Muscle of leg (tissue), 16 donors: ENCODE results near the gene SPZ1. TPM values are rescaled to one million over a fixed set of nuclear protein-coding genes. Genes with fewer than 3 reads are reported as not detected.
"Not testable (repeated sequence)": the region's sequence is repeated elsewhere in the genome, so short reads cannot be mapped to it uniquely, and the experiment has no call there.

Source experiments
- DNase-seq: peaks from one replicate; pipeline ENCODE4 v3.0.0; 2013
- H3K27ac ChIP-seq: one replicate; pipeline ENCODE4 v1.5.1; 2013; ENCODE audit warnings: mild to moderate bottlenecking, low read length, control low read depth
- H3K27me3 ChIP-seq: one replicate; pipeline ENCODE4 v1.6.1; 2013; ENCODE audit warnings: low read length; ENCODE audit not compliant: control insufficient read depth, insufficient read depth
- H3K36me3 ChIP-seq: one replicate; pipeline ENCODE4 v1.6.1; 2013; ENCODE audit warnings: low read length; ENCODE audit not compliant: control insufficient read depth, insufficient read depth
- H3K4me1 ChIP-seq: one replicate; pipeline ENCODE4 v1.6.1; 2013; ENCODE audit warnings: low read length; ENCODE audit not compliant: control insufficient read depth, insufficient read depth
- H3K4me3 ChIP-seq: one replicate; pipeline ENCODE4 v1.5.1; 2013; ENCODE audit warnings: low read length, control low read depth
- H3K9me3 ChIP-seq: replicated peaks from 2 replicates; pipeline ENCODE4 v1.6.1; 2013; ENCODE audit warnings: low read depth, low read length; ENCODE audit not compliant: control insufficient read depth
- WGBS: methylation state at CpG from one replicate; pipeline ENCODE4 v1.1.5; 2013; ENCODE audit warnings: missing lambda C conversion rate; ENCODE audit not compliant: insufficient coverage; 5-methylcytosine and 5-hydroxymethylcytosine counted together
- long read RNA-seq, 11 donors: transcript quantifications; one replicate each; lab custom pipeline, GENCODE V29; 2026
- polyA plus RNA-seq, 8 donors: library from polyadenylated mRNA; unstranded; fragments of 120-200 nt; gene quantifications; one replicate each; pipeline versions ENCODE4 v1.2.1 to v1.2.3, GENCODE V29; 2013; ENCODE audit warnings: inconsistent platforms in 1 of 8, low replicate concordance in 1 of 8; ENCODE audit not compliant: insufficient read length in 8 of 8, insufficient read depth in 1 of 8
- total RNA-seq: library from RNA; stranded (reverse); fragments of 120-200 nt; gene quantifications from one replicate; pipeline ENCODE4 v1.2.4, GENCODE V29; 2013

Gene SPZ1
- not detected for total RNA-seq
- not detected for polyA plus RNA-seq
- long read RNA-seq, donor 1, result 0 reads
- long read RNA-seq, donor 2, result 0 reads
- long read RNA-seq, donor 3, result 0 reads
- long read RNA-seq, donor 4, result 0 reads
- long read RNA-seq, donor 5, result 0 reads
- long read RNA-seq, donor 6, result 0 reads
- long read RNA-seq, donor 7, result 0 reads
- long read RNA-seq, donor 8, result 0 reads
- long read RNA-seq, donor 9, partial matches to known transcripts, result 0 of 1 reads
- long read RNA-seq, donor 9, other reads (novel, unspliced or antisense), result 0 of 1 reads
- long read RNA-seq, donor 10, result 0 reads
- long read RNA-seq, donor 11, result 0 reads

DNA sequence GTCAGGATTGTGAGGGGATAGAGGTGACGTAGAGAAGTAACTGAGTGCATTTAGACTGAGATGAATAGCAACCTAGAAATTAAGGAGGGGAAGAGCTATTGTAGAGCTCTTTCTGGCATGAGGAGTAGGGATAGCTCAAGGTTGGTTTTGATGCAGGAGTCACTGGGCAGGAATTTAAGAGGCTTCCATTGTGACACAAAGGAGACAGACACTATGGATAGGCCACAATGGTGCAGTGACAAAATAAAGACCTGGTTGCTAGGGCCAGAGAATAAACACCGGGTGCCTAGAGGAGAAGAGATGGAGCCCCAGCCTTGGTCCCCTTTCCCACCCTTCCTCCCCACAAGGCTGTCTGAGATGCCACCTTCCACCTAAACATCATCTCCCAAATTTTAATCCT, at the start of gene SPZ1:
TSS of gene SPZ1 (plus strand) at position 301 of the 400 bp plus-strand sequence. CDS start 214 bp downstream, outside the sequence.
- Histone ChIP-seq H3K27me3 (no peaks in the 10 kb centered on the region), H3K27ac (no peak within 1 kb of the TSS), H3K36me3 (no peaks in the 10 kb centered on the region), H3K4me1 (no peaks in the 10 kb centered on the region), H3K4me3 (no peak within 1 kb of the TSS), H3K9me3 (no peaks in the 10 kb centered on the region)
- WGBS, result 86% methylated on average over 2 of the region's 2 CpGs
- DNase-seq, result no peak

DNA sequence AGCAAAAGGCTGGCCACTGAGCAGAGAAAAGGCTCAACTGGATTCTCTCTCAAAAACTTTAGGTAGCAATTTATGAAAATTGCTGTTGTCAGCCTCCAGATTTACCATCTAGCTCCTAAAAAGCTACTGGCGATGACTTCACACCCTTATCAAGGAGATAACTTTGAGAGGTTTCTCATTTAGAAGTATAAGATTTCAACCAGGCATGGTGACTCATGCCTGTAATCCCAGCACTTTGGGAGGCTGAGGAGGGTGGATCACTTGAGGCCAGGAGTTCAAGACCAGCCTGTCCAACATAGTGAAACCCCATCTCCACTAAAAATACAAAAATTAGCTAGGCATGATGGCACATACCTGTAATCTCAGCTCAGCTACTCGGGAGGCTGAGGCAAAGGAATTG, 49.3 kb upstream of the SPZ1 start:
- 67% methylated on average over 1 of the region's 2 CpGs for WGBS
- H3K4me3 ChIP-seq, DNase-seq, H3K36me3 ChIP-seq, H3K27ac ChIP-seq, H3K4me1 ChIP-seq, H3K27me3 ChIP-seq, H3K9me3 ChIP-seq: not testable (repeated sequence)

DNA sequence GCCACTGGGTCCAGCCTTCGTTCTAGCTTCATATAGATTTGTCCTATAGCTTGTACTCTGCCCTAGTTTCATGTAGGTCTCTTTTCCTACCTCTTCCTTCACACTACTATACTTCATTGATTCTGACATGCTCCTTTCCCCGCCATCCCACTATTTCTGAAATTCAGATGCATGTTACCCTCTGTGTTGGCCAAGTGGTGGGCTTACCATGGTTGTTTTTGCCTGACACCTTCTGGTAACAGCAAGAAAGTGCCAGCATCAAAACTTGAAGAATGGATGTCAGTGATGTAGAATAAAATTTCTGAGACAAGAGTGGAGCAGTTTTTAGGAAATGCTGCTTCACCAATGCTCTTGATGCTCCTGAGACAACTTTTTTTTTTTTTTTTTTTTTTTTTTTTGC, 44.5 kb upstream of the SPZ1 start:
- Histone ChIP-seq H3K9me3 (no peaks in the 10 kb centered on the region), H3K27me3 (no peaks in the 10 kb centered on the region), H3K36me3 (no peaks in the 10 kb centered on the region), H3K4me1 (no peaks in the 10 kb centered on the region), H3K27ac (no peak overlapping the region), H3K4me3 (no peak overlapping the region)
- 67% methylated on average over 1 of the region's 2 CpGs for WGBS
- peak; percentile 67 for DNase-seq

- Histone ChIP-seq H3K27ac (no peak overlapping the region), H3K4me1 (no peaks in the 10 kb centered on the region), H3K4me3 (no peak overlapping the region), H3K9me3 (no peaks in the 10 kb centered on the region), H3K36me3 (no peaks in the 10 kb centered on the region), H3K27me3 (no peaks in the 10 kb centered on the region)
- peak; percentile 29 for DNase-seq
Observed at GRCh38 chr5:80276186-80276585, 43.6 kb upstream of the SPZ1 start.

DNA sequence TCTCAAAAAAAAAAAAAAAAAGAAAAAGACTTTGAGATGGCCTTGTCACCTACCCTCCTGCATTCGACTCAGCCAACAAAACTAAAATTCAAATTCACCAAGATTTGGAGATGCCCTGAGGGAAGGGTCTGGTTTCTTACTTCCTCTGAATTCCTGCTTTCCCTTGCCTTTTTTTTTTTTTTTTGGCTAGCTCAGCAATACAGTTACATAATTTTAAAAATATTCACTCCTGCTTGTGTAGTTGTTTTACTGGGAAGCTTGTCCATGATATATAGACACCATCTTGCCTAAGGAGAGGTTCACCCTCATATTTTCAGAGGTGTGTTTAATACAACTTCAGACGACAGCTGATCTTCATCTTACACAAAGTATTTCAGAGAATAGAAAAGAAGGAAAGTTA, 42.6 kb upstream of the SPZ1 start:
- WGBS, result no CpG with 5 or more reads among the region's 2 CpGs
- peak overlapping the region; percentile 47 for H3K27ac ChIP-seq
- no peaks in the 10 kb centered on the region for H3K4me1 ChIP-seq
- no peak overlapping the region for H3K4me3 ChIP-seq
- no peaks in the 10 kb centered on the region for H3K9me3 ChIP-seq
- peak; percentile 78 for DNase-seq
- no peaks in the 10 kb centered on the region for H3K36me3 ChIP-seq
- H3K27me3 ChIP-seq, result no peaks in the 10 kb centered on the region

GRCh38 chr5:80282054-80282453, 37.7 kb upstream of the SPZ1 start:
- H3K36me3 ChIP-seq, result no peaks in the 10 kb centered on the region
- H3K4me3 ChIP-seq, result no peak overlapping the region
- no peak for DNase-seq
- no peaks in the 10 kb centered on the region for H3K4me1 ChIP-seq
- H3K27me3 ChIP-seq, result no peaks in the 10 kb centered on the region
- WGBS, result 39% methylated on average over 2 of the region's 3 CpGs
- H3K9me3 ChIP-seq, result no peaks in the 10 kb centered on the region
- H3K27ac ChIP-seq, result no peak overlapping the region

- peak; percentile 25 for DNase-seq
- Histone ChIP-seq H3K27me3 (no peaks in the 10 kb centered on the region), H3K27ac (no peak overlapping the region), H3K4me3 (no peak overlapping the region), H3K4me1 (no peaks in the 10 kb centered on the region), H3K36me3 (no peaks in the 10 kb centered on the region), H3K9me3 (no peaks in the 10 kb centered on the region)
- no CpG with 5 or more reads among the region's 1 CpG for WGBS
Observed at GRCh38 chr5:80283360-80283759, 36.4 kb upstream of the SPZ1 start.

DNA sequence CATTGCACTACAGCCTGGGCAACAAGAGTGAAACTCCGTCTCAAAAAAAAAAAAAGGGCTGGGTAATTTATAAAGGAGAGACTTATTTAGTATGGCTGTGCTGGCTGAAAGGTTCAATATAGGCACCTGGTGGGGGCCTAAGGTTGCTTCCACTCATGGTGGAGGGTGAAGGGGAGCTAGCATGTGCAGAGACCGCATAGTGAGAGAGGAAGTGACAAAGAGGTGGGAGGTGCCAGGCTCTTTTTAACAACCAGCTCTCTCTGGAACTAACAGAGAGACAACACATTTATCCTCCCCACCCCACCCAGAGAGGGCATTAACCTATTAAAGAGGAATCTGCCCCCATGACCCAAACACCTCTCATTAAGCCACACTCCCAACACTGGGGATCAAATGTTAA, 35.1 kb upstream of the SPZ1 start:
- no peaks in the 10 kb centered on the region for H3K4me1 ChIP-seq
- no peak for DNase-seq
- H3K9me3 ChIP-seq, result no peaks in the 10 kb centered on the region
- no peaks in the 10 kb centered on the region for H3K27me3 ChIP-seq
- H3K27ac ChIP-seq, result no peak overlapping the region
- H3K36me3 ChIP-seq, result no peaks in the 10 kb centered on the region
- 63% methylated on average over 1 of the region's 2 CpGs for WGBS
- H3K4me3 ChIP-seq, result no peak overlapping the region

DNA sequence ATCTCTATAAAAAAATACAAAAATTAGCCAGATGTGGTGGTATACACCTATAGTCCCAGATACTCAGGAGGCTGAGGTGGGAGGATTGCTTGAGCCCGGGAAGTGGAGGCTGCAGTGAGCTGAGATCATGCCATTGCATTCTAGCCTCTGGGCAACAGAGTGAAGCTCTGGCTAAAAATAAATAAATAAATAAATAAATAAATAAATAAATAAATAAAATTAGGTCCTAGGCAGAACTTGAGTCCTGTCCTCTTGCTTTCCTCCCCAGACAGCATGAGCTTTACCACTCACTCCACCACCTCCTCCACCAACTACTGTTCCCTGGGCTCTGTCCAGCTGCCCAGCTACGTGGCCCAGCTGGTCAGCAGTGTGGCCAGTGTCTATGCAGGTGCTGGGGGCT, 31.6 kb upstream of the SPZ1 start:
- 80% methylated on average over 1 of the region's 2 CpGs for WGBS
- no peak for DNase-seq
- no peak overlapping the region for H3K4me3 ChIP-seq
- H3K27me3 ChIP-seq, result no peaks in the 10 kb centered on the region
- H3K9me3 ChIP-seq, result no peaks in the 10 kb centered on the region
- no peaks in the 10 kb centered on the region for H3K36me3 ChIP-seq
- H3K4me1 ChIP-seq, result no peaks in the 10 kb centered on the region
- no peak overlapping the region for H3K27ac ChIP-seq

DNA sequence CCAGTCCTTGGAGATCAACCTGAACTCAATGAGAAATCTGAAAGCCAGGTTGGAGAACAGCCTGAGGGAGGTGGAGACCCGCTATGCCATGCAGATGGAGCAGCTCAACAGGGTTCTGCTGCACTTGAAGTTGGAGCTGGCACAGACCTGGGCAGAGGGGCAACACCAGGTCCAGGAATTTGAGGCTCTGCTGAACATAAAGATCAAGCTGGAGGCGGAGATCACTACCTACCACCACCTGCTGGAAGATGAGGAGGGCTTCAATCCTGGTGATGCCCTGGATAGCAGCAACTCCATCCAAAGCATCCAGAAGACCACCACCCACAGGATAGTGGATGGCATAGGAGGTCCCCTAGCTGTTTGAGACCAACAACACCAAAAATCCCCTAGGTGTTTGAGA, 30.5 kb upstream of the SPZ1 start:
- H3K27me3 ChIP-seq, result no peaks in the 10 kb centered on the region
- H3K4me1 ChIP-seq, result no peaks in the 10 kb centered on the region
- no peaks in the 10 kb centered on the region for H3K36me3 ChIP-seq
- no peak for DNase-seq
- no peak overlapping the region for H3K4me3 ChIP-seq
- H3K9me3 ChIP-seq, result no peaks in the 10 kb centered on the region
- H3K27ac ChIP-seq, result no peak overlapping the region
- WGBS, result 80% methylated on average over 1 of the region's 2 CpGs

- no peak overlapping the region for H3K27ac ChIP-seq
- H3K36me3 ChIP-seq, result no peaks in the 10 kb centered on the region
- no peaks in the 10 kb centered on the region for H3K9me3 ChIP-seq
- DNase-seq, result no peak
- 79% methylated on average over 3 of the region's 8 CpGs for WGBS
- no peaks in the 10 kb centered on the region for H3K4me1 ChIP-seq
- H3K27me3 ChIP-seq, result no peaks in the 10 kb centered on the region
- no peak overlapping the region for H3K4me3 ChIP-seq
Observed at GRCh38 chr5:80291761-80292160, 28.0 kb upstream of the SPZ1 start.
